Measurements from ENCODE around the gene PPIP5K2. TPM values are rescaled to one million over a fixed set of nuclear protein-coding genes. Genes with fewer than 3 reads are reported as not detected.

PPIP5K2 gene
- total RNA-seq, 1 donor from 2014 or later = 44.1 TPM

DNA sequence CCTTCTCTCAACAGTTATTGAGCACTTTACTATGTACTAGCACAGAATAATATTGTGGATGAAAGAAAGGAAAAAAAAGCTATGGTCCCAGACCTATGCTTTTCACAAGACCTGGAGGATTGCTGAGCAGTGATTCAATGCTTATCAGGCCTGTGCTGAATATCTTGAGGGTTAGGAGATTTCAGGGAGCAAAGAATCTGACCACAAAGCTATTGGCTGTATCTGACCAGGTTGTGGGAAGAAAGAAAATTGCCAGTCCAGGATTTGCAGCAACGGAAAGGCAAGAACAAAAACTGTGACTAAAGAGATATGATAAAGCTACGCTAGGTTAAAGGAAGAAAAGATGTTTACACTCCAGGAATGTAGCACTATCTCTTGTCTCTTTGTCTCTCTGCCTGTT is 123.6 kb downstream of the PPIP5K2 start:
- no peak for DNase-seq (ENCODE audit: low spot score)
- intact Hi-C loops (cut with micrococcal nuclease) = no loop called here
- H3K9me3 Mint-ChIP-seq = peaks cover 10% of the 10 kb centered on the region
- H3K27ac Mint-ChIP-seq = no peak overlapping the region
- no peak overlapping the region for H3K4me3 Mint-ChIP-seq (ENCODE audit: low read depth)
- peaks cover 5% of the 10 kb centered on the region for H3K4me1 Mint-ChIP-seq (ENCODE audit: low read depth)
- H3K27me3 Mint-ChIP-seq (ENCODE audit: low read depth) = peaks cover 53% of the 10 kb centered on the region
- H3K36me3 Mint-ChIP-seq (ENCODE audit: low read depth) = no peaks in the 10 kb centered on the region

GRCh38 chr5:103244398-103244797 is 124.3 kb downstream of the PPIP5K2 start:
- peaks cover 3% of the 10 kb centered on the region for H3K9me3 Mint-ChIP-seq
- H3K27me3 Mint-ChIP-seq (ENCODE audit: low read depth) = peaks cover 54% of the 10 kb centered on the region
- intact Hi-C loops (cut with micrococcal nuclease) = no loop called here

GRCh38 chr5:103245761-103246160 is 125.7 kb downstream of the PPIP5K2 start:
- Mint-ChIP-seq H3K27me3 (ENCODE audit: low read depth) (peaks cover 65% of the 10 kb centered on the region), H3K36me3 (ENCODE audit: low read depth) (no peaks in the 10 kb centered on the region), H3K4me3 (ENCODE audit: low read depth) (no peak overlapping the region), H3K9me3 (no peaks in the 10 kb centered on the region), H3K4me1 (ENCODE audit: low read depth) (peaks cover 5% of the 10 kb centered on the region), H3K27ac (no peak overlapping the region)
- no peak for DNase-seq (ENCODE audit: low spot score)
- intact Hi-C loops (cut with micrococcal nuclease) = no loop called here

More at GRCh38 chr5:103244398-103244797, 124.3 kb downstream of the PPIP5K2 start:
- no peak overlapping the region for H3K4me3 Mint-ChIP-seq (ENCODE audit: low read depth)
- DNase-seq (ENCODE audit: low spot score) = no peak
- H3K27ac Mint-ChIP-seq = no peak overlapping the region
- H3K36me3 Mint-ChIP-seq (ENCODE audit: low read depth) = no peaks in the 10 kb centered on the region
- peaks cover 5% of the 10 kb centered on the region for H3K4me1 Mint-ChIP-seq (ENCODE audit: low read depth)

DNA sequence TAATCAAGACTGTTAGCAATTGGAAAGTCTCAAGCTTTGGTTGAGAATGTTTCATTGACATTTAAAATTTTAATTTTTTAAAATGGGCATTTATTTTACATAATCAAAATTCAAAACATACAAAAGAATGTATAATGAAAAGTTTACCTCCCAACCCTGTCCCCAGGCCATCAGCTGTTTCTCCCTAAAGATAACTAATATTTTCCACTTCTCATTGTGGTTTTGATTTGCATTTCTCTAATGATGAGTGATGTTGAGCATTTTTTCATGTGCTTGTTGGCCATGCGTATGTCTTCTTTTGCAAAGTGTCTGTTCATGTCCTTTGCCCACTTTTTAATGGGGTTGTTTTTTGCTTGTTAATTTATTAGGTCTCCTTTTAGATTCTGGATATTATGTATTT is 127.0 kb downstream of the PPIP5K2 start:
- peaks cover 5% of the 10 kb centered on the region for H3K4me1 Mint-ChIP-seq (ENCODE audit: low read depth)
- no peak overlapping the region for H3K4me3 Mint-ChIP-seq (ENCODE audit: low read depth)
- peaks cover 72% of the 10 kb centered on the region for H3K27me3 Mint-ChIP-seq (ENCODE audit: low read depth)
- no peaks in the 10 kb centered on the region for H3K9me3 Mint-ChIP-seq
- no peaks in the 10 kb centered on the region for H3K36me3 Mint-ChIP-seq (ENCODE audit: low read depth)
- intact Hi-C loops (cut with micrococcal nuclease) = no loop called here
- no peak for DNase-seq (ENCODE audit: low spot score)
- no peak overlapping the region for H3K27ac Mint-ChIP-seq

DNA sequence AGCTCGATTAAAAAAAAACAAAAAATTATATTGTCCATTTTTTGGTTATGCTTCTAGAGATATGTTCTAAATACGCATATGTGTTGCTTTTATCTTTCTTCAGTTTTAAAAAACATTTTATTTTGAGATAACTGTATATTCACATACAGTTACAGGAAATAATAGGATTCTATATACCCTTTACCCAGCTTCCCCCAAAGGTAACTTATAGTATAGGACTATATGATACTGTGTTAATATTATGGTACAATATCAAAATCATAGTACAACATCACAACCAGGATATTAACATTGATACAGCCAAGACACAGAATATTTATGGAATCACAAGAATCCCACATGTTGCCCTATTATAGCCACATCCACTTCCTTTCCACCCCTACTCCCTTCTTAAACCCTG is 129.0 kb downstream of the PPIP5K2 start:
- Mint-ChIP-seq H3K4me3 (ENCODE audit: low read depth) (no peak overlapping the region), H3K36me3 (ENCODE audit: low read depth) (no peaks in the 10 kb centered on the region), H3K27ac (no peak overlapping the region), H3K27me3 (ENCODE audit: low read depth) (peaks cover 64% of the 10 kb centered on the region), H3K9me3 (no peaks in the 10 kb centered on the region), H3K4me1 (ENCODE audit: low read depth) (peaks cover 5% of the 10 kb centered on the region)
- DNase-seq (ENCODE audit: low spot score) = no peak
- intact Hi-C loops (cut with micrococcal nuclease) = no loop called here

DNA sequence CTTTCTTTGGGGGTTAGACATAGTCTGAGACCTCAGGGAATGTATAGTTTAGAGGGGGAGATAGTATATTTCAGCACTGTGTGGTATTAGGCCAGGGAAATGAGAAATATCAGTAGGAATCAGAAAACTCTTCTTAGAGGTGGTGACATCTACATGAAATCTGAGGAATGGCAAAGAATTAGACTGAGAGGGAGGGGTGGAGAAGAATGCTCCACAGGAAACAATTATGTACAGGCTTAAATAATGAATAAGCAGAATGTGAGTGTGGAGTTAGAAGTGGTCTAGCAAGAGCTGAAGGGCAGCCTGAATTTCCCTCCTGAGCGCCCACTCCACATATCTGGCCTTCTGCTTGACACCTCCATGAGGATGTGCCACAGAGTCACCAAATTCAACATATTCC is 134.8 kb downstream of the PPIP5K2 start:
- Mint-ChIP-seq H3K4me3 (ENCODE audit: low read depth) (no peak overlapping the region), H3K36me3 (ENCODE audit: low read depth) (no peaks in the 10 kb centered on the region), H3K27ac (no peak overlapping the region), H3K27me3 (ENCODE audit: low read depth) (peaks cover 31% of the 10 kb centered on the region), H3K4me1 (ENCODE audit: low read depth) (peaks cover 4% of the 10 kb centered on the region), H3K9me3 (no peaks in the 10 kb centered on the region)
- DNase-seq (ENCODE audit: low spot score) = no peak
- intact Hi-C loops (cut with micrococcal nuclease) = no loop called here

DNA sequence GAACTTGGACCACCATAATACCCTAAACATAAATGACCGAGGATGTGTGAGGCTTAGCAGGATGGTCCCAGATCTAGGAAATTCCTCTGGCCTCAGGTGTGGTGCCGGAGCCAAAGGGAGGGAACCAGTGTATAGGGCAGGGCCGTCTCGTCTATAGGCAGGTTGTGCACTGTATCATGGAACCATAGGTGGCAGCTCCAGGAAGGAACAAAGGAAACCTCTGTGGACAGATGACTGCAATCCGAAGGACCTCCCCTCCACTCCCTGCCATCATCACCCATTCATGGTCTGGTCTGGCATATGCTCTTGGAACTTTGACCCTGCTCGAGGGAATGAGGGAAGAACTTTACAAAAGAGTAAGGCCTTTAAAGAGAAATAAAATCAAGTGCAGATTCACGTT is 135.6 kb downstream of the PPIP5K2 start:
- Mint-ChIP-seq H3K27ac (no peak overlapping the region), H3K27me3 (ENCODE audit: low read depth) (peaks cover 24% of the 10 kb centered on the region), H3K36me3 (ENCODE audit: low read depth) (no peaks in the 10 kb centered on the region), H3K4me1 (ENCODE audit: low read depth) (peaks cover 5% of the 10 kb centered on the region), H3K9me3 (no peaks in the 10 kb centered on the region), H3K4me3 (ENCODE audit: low read depth) (no peak overlapping the region)
- intact Hi-C loops (cut with micrococcal nuclease) = no loop called here
- DNase-seq (ENCODE audit: low spot score) = no peak

DNA sequence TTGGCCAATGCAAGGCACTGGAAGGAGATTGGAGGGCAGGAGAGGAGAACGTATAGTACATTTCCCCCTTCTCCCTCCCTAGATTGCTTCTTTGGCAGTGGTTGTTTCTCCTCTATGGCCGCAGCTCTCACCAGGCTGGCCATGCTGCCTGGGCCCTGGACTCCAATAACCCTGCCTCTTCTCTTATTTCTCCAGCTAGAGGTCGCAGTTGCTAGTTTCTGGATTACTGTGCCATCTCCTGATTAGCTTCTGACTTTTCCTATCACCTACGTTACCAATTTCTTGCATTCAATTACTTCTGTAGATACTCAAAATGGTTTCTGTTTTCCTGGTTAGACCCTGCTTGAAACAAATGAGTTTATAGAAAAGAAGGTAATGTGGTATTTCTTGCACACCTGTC is 136.1 kb downstream of the PPIP5K2 start:
- Mint-ChIP-seq H3K27me3 (ENCODE audit: low read depth) (peaks cover 20% of the 10 kb centered on the region), H3K4me1 (ENCODE audit: low read depth) (peaks cover 10% of the 10 kb centered on the region), H3K36me3 (ENCODE audit: low read depth) (no peaks in the 10 kb centered on the region), H3K9me3 (no peaks in the 10 kb centered on the region), H3K27ac (no peak overlapping the region), H3K4me3 (ENCODE audit: low read depth) (no peak overlapping the region)
- intact Hi-C loops (cut with micrococcal nuclease) = no loop called here
- no peak for DNase-seq (ENCODE audit: low spot score)

GRCh38 chr5:103258368-103258956 is 138.4 kb downstream of the PPIP5K2 start, which contains the start of gene MACIR:
TSS of gene MACIR (plus strand) at chr5:103258763. CDS start at chr5:103275920, 17,157 bp downstream.
- Mint-ChIP-seq H3K4me1 (ENCODE audit: low read depth) (peaks cover 28% of the 10 kb centered on the region), H3K27ac (peak within 1 kb of the TSS; percentile 75), H3K9me3 (no peaks in the 10 kb centered on the region), H3K4me3 (ENCODE audit: low read depth) (peak within 1 kb of the TSS; percentile 92), H3K27me3 (ENCODE audit: low read depth) (peaks cover 11% of the 10 kb centered on the region), H3K36me3 (ENCODE audit: low read depth) (no peaks in the 10 kb centered on the region)
- intact Hi-C loops (cut with micrococcal nuclease) = loop anchor here (1.0 to 2.0 kb wide), 2 partner anchors 82 to 138 kb away; partner anchors contain the start of genes GIN1 and PPIP5K2
- DNase-seq (ENCODE audit: low spot score) = peak; percentile 92

GRCh38 chr5:103258957-103259704 is 139.0 kb downstream of the PPIP5K2 start:
- intact Hi-C loops (cut with micrococcal nuclease) = loop anchor here (1.0 to 2.0 kb wide), 2 partner anchors 82 to 139 kb away; partner anchors contain the start of genes GIN1 and PPIP5K2
- no peaks in the 10 kb centered on the region for H3K36me3 Mint-ChIP-seq (ENCODE audit: low read depth)
- peaks cover 30% of the 10 kb centered on the region for H3K4me1 Mint-ChIP-seq (ENCODE audit: low read depth)
- H3K9me3 Mint-ChIP-seq = no peaks in the 10 kb centered on the region
- DNase-seq (ENCODE audit: low spot score) = peak; percentile 66
- peak overlapping the region; percentile 75 for H3K27ac Mint-ChIP-seq
- peak overlapping the region; percentile 92 for H3K4me3 Mint-ChIP-seq (ENCODE audit: low read depth)
- peaks cover 10% of the 10 kb centered on the region for H3K27me3 Mint-ChIP-seq (ENCODE audit: low read depth)

- no peaks in the 10 kb centered on the region for H3K9me3 Mint-ChIP-seq
- H3K4me3 Mint-ChIP-seq (ENCODE audit: low read depth) = peak overlapping the region; percentile 92
- DNase-seq (ENCODE audit: low spot score) = no peak
- H3K27ac Mint-ChIP-seq = peak overlapping the region; percentile 75
- intact Hi-C loops (cut with micrococcal nuclease) = loop anchor here (2.0 kb wide), 1 partner anchor 81 kb away; no protein-coding TSS in a partner anchor
- no peaks in the 10 kb centered on the region for H3K36me3 Mint-ChIP-seq (ENCODE audit: low read depth)
- H3K27me3 Mint-ChIP-seq (ENCODE audit: low read depth) = peaks cover 8% of the 10 kb centered on the region
- H3K4me1 Mint-ChIP-seq (ENCODE audit: low read depth) = peaks cover 30% of the 10 kb centered on the region
Observed at GRCh38 chr5:103259705-103260355, 139.7 kb downstream of the PPIP5K2 start.

- no peak for DNase-seq (ENCODE audit: low spot score)
- Mint-ChIP-seq H3K27me3 (ENCODE audit: low read depth) (peaks cover 6% of the 10 kb centered on the region), H3K9me3 (no peaks in the 10 kb centered on the region), H3K36me3 (ENCODE audit: low read depth) (no peaks in the 10 kb centered on the region), H3K4me1 (ENCODE audit: low read depth) (peaks cover 32% of the 10 kb centered on the region), H3K4me3 (ENCODE audit: low read depth) (peak overlapping the region; percentile 42), H3K27ac (no peak overlapping the region)
- intact Hi-C loops (cut with micrococcal nuclease) = no loop called here
Observed at GRCh38 chr5:103260951-103261350, 140.8 kb downstream of the PPIP5K2 start.

All from activated T-helper 2 cell treated with anti-CD3 and anti-CD28 coated beads, Interferon-gamma antibody, Interleukin-2, Interleukin-4, amounts not matched to agents 10 μg/mL and 5 μg/mL and 100 μg/mL, durations not matched to agents 14 hours and 24 hours and 36 hours (primary cell).